Smooth muscle cell (in vitro differentiated cells): ENCODE measurements around the gene STAT4. TPM values are rescaled to one million over a fixed set of nuclear protein-coding genes. Genes with fewer than 3 reads are reported as not detected.

Experiments
- DNase-seq: peaks from one replicate; lab custom pipeline; 2025; ENCODE audit not compliant: unreplicated experiment; lab: John Stamatoyannopoulos, UW
- H2AFZ ChIP-seq: fragments of 200-600 bp; sonication (generic); 2 replicates; pipeline ENCODE4 v1.6.0; 2016; ENCODE audit warnings: antibody characterized with exemption, low read depth, mild to moderate bottlenecking
- H3F3A ChIP-seq: fragments of 200-600 bp; sonication (generic); 2 replicates; pipeline ENCODE4 v1.6.0; 2017; ENCODE audit warnings: antibody characterized with exemption, low read depth
- H3K27ac ChIP-seq: fragments of 200-600 bp; sonication (generic); 2 replicates; pipeline ENCODE4 v1.5.1; 2016; ENCODE audit warnings: low read depth, mild to moderate bottlenecking
- H3K27me3 ChIP-seq: fragments of 200-600 bp; sonication (generic); 2 replicates; pipeline ENCODE4 v1.6.1; 2016; ENCODE audit warnings: low read depth, mild to moderate bottlenecking
- H3K36me3 ChIP-seq: fragments of 200-600 bp; sonication (generic); 2 replicates; pipeline ENCODE4 v1.5.1; 2016; ENCODE audit warnings: low read depth
- H3K4me1 ChIP-seq: fragments of 200-600 bp; sonication (generic); 2 replicates; pipeline ENCODE4 v1.5.1; 2016; ENCODE audit warnings: low read depth
- H3K4me2 ChIP-seq: fragments of 200-600 bp; sonication (generic); 2 replicates; pipeline ENCODE4 v1.6.0; 2016; ENCODE audit warnings: mild to moderate bottlenecking
- H3K4me3 ChIP-seq: fragments of 200-600 bp; sonication (generic); 2 replicates; pipeline ENCODE4 v1.5.1; 2016; ENCODE audit warnings: mild to moderate bottlenecking
- H3K79me2 ChIP-seq: fragments of 200-600 bp; sonication (generic); 2 replicates; pipeline ENCODE4 v1.6.0; 2016; ENCODE audit warnings: low read depth, mild to moderate bottlenecking
- H3K9ac ChIP-seq: fragments of 200-600 bp; sonication (generic); 2 replicates; pipeline ENCODE4 v1.6.0; 2016; ENCODE audit warnings: low read depth
- H3K9me3 ChIP-seq: fragments of 200-600 bp; sonication (generic); replicated peaks from 2 replicates; pipeline ENCODE4 v1.5.1; 2016; ENCODE audit warnings: low read depth
- H4K20me1 ChIP-seq: fragments of 200-600 bp; sonication (generic); 2 replicates; pipeline ENCODE4 v1.6.0; 2016; ENCODE audit warnings: low read depth
- CTCF ChIP-seq: fragments of 200-600 bp; sonication (generic); IDR thresholded peaks from 2 replicates; pipeline ENCODE4 v1.5.1; 2017; ENCODE audit warnings: borderline replicate concordance, mild to moderate bottlenecking, antibody characterized with exemption; ENCODE audit not compliant: insufficient read depth, poor library complexity, severe bottlenecking
- WGBS: methylation state at CpG from one replicate; pipeline ENCODE4 v1.1.7; 2016; ENCODE audit warnings: low lambda C conversion rate; 5-methylcytosine and 5-hydroxymethylcytosine counted together
- polyA plus RNA-seq: library from polyadenylated mRNA; unstranded; fragments of >200 nt; fragmentation: Nextera tagmentation; extraction: Ambion mirVana; gene quantifications from 2 replicates; pipeline ENCODE4 v1.2.1, GENCODE V29; 2016
- total RNA-seq: library from RNA; depleted of rRNA; stranded (reverse); fragments of >200 nt; gene quantifications from 2 replicates; pipeline ENCODE4 v1.2.3, GENCODE V29; 2014

STAT4 gene
- total and polyA plus RNA-seq, 2 experiments from 2014 or later, result 0.89 to 8.4 TPM

DNA sequence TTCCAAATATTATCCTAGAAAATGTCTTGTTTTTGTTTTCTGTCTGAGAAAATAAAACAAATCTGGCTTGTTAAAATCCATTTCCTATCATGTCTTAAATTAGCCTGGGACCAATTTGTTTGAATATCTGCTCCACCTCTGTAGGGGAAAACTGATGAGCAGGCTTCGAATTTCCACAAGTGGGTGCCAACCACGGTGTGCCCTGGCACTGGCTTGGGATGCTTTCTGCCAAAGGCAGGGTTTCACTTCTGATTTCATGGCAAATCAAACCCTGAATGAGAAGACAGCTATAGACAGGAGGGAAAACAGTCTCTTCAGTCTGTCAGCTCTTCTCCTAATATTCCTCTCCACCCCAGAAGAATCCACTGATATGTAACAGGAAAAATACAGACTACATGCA lies 33.7 kb upstream of the STAT4 start:
- Histone ChIP-seq H4K20me1 (no peaks in the 10 kb centered on the region), H3K36me3 (no peaks in the 10 kb centered on the region), H3K9ac (no peak overlapping the region), H3K4me2 (no peak overlapping the region), H2AFZ (no peak overlapping the region), H3K27ac (no peak overlapping the region), H3K27me3 (no peaks in the 10 kb centered on the region), H3K4me1 (no peaks in the 10 kb centered on the region), H3K9me3 (no peaks in the 10 kb centered on the region), H3K4me3 (no peak overlapping the region), H3F3A (peaks cover 4% of the 10 kb centered on the region), H3K79me2 (no peaks in the 10 kb centered on the region)
- TF ChIP-seq CTCF, result no peak
- WGBS, result 95% methylated on average over 2 of the region's 2 CpGs
- no peak for DNase-seq

GRCh38 chr2:191183516-191183915 lies 32.7 kb upstream of the STAT4 start:
- H3K4me1 ChIP-seq, result no peaks in the 10 kb centered on the region
- H3F3A ChIP-seq, result peaks cover under 1% of the 10 kb centered on the region
- no peak overlapping the region for H3K9ac ChIP-seq
- no peak overlapping the region for H3K27ac ChIP-seq
- H3K36me3 ChIP-seq, result no peaks in the 10 kb centered on the region
- no peak overlapping the region for H3K4me2 ChIP-seq
- H3K79me2 ChIP-seq, result no peaks in the 10 kb centered on the region
- no peak for TF ChIP-seq CTCF
- H4K20me1 ChIP-seq, result no peaks in the 10 kb centered on the region
- no peak for DNase-seq
- no peaks in the 10 kb centered on the region for H3K27me3 ChIP-seq
- no peaks in the 10 kb centered on the region for H3K9me3 ChIP-seq
- no peak overlapping the region for H2AFZ ChIP-seq
- no peak overlapping the region for H3K4me3 ChIP-seq

DNA sequence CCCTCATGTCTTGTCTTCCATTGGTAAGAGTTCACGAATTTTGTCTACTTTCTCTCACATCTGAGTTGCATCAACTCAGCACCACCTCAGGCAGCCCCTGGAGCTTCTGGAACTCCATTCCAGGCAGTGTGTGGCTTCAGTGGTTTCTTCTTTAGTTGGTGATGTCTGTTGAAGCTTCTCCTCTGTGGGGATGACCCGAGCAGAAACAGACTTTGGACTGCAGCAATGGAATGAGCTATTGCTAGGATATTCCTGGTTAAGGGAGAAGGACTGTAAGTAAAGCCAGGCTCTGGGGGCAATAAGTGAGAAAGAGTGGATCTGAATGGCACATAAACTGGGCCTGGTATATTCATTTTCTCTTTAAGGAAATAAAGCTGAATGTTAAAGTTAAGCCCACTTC lies 32.3 kb upstream of the STAT4 start:
- no peaks in the 10 kb centered on the region for H4K20me1 ChIP-seq
- WGBS, result 88% methylated on average over 2 of the region's 2 CpGs
- no peaks in the 10 kb centered on the region for H3K79me2 ChIP-seq
- no peak overlapping the region for H2AFZ ChIP-seq
- no peak overlapping the region for H3K4me3 ChIP-seq
- H3K36me3 ChIP-seq, result no peaks in the 10 kb centered on the region
- no peak for DNase-seq
- TF ChIP-seq CTCF, result no peak
- no peaks in the 10 kb centered on the region for H3K4me1 ChIP-seq
- H3K4me2 ChIP-seq, result no peak overlapping the region
- no peaks in the 10 kb centered on the region for H3F3A ChIP-seq
- H3K27ac ChIP-seq, result no peak overlapping the region
- H3K9me3 ChIP-seq, result no peaks in the 10 kb centered on the region
- no peak overlapping the region for H3K9ac ChIP-seq
- no peaks in the 10 kb centered on the region for H3K27me3 ChIP-seq

GRCh38 chr2:191180713-191181112 lies 29.9 kb upstream of the STAT4 start:
- no peak overlapping the region for H3K27ac ChIP-seq
- no peak for TF ChIP-seq CTCF
- no peak for DNase-seq

More at GRCh38 chr2:191180713-191181112, 29.9 kb upstream of the STAT4 start:
- Histone ChIP-seq H3K27me3 (no peaks in the 10 kb centered on the region), H4K20me1 (no peaks in the 10 kb centered on the region), H3K79me2 (no peaks in the 10 kb centered on the region), H2AFZ (no peak overlapping the region), H3F3A (no peaks in the 10 kb centered on the region), H3K9ac (no peak overlapping the region), H3K4me2 (no peak overlapping the region), H3K36me3 (no peaks in the 10 kb centered on the region), H3K4me1 (no peaks in the 10 kb centered on the region), H3K9me3 (no peaks in the 10 kb centered on the region), H3K4me3 (no peak overlapping the region)
